Psoas muscle (tissue), 8 donors: ENCODE data around the gene CREBL2. TPM values are rescaled to one million over a fixed set of nuclear protein-coding genes. Genes with fewer than 3 reads are reported as not detected.

Experiments used
- ATAC-seq, 4 donors: fragments of 200-7000 bp; cut with Tn5 transposase; one replicate each; pipeline ENCODE4 v1.9.1; 2020; ENCODE audit warnings: moderate library complexity in 3 of 4, mild to moderate bottlenecking in 2 of 4
- DNase-seq, 2 donors: peaks; one replicate each; pipeline ENCODE4 v3.0.0-alpha.2; 2020
- H3K27ac ChIP-seq: fragments of 200-600 bp; one replicate; pipeline ENCODE4 v1.8.0; 2022
- H3K27me3 ChIP-seq, 3 donors: fragments of 200-600 bp in 1 of 3; one replicate each; pipeline versions ENCODE4 v1.6.1 to v1.8.0; 2013 to 2022; ENCODE audit warnings: low read length in 2 of 3, mild to moderate bottlenecking in 2 of 3, moderate library complexity in 1 of 3; ENCODE audit not compliant: insufficient read depth in 3 of 3
- H3K36me3 ChIP-seq, 2 donors: fragments of 200-600 bp in 1 of 2; one replicate each; pipeline versions ENCODE4 v1.6.1 to v1.8.0; 2013 to 2022; ENCODE audit warnings: low read depth in 1 of 2, mild to moderate bottlenecking in 1 of 2, moderate library complexity in 1 of 2; ENCODE audit not compliant: insufficient read depth in 1 of 2
- H3K4me1 ChIP-seq: fragments of 200-600 bp; one replicate; pipeline ENCODE4 v1.8.0; 2022
- H3K4me3 ChIP-seq: fragments of 200-600 bp; one replicate; pipeline ENCODE4 v1.8.0; 2022; ENCODE audit warnings: mild to moderate bottlenecking
- H3K9me3 ChIP-seq: fragments of 200-600 bp; one replicate; pipeline ENCODE4 v1.8.0; 2022
- CTCF ChIP-seq: fragments of 200-600 bp; IDR thresholded peaks from one replicate; pipeline ENCODE4 v1.8.0; 2022; ENCODE audit warnings: antibody characterized with exemption
- WGBS, 3 donors: extraction: QIAGEN DNeasy Blood & Tissue Kit; methylation state at CpG; one replicate each; pipeline versions ENCODE4 v1.1.6 to v1.1.7; 2013; 5-methylcytosine and 5-hydroxymethylcytosine counted together
- intact Hi-C, 2 donors: fragments of 100-400 bp; cut with DNase I; formaldehyde crosslinking; loops; one replicate each; pipeline versions ENCODE4 v1.11.0 to v1.14.2; 2022
- polyA plus RNA-seq, 3 donors: library from polyadenylated mRNA; stranded (reverse); fragments of 200-250 nt; gene quantifications; one replicate each; pipeline ENCODE4 v1.2.3, GENCODE V29; 2013
- total RNA-seq, 4 donors: library from RNA; stranded (reverse); fragmentation: NEBNext Ultra II Directional in 2 of 4; extraction: Animal tissue kit (Norgen Biotek cat#: 25700) in 2 of 4; gene quantifications; one replicate each; pipeline versions ENCODE4 v1.2.1 to v1.2.4, GENCODE V29; 2021 to 2023
- donor health status: healthy with polysubstance abuse.
- donor health status: DM: no; HTN: no; CAD: no; lungs with moderate emphysema.
- donor health status: Bipolar disorder and iron deficiency.
- donor health status: healthy.
- donor health status: DM: yes; HTN: yes; CAD: no.
- donor health status: DM: no; HTN: no; CAD: no.
- donor health status: DM: no; HTN: no; CAD: no.
- donor health status: DM: yes; HTN: yes; CAD: no.

The CREBL2 gene
- total and polyA plus RNA-seq, 7 donors = 4.0 to 16.4 (median 6.7) TPM

- intact Hi-C loops = no loop called here
- no peak for DNase-seq
These were observed 4.7 kb upstream of the CREBL2 start for GRCh38 chr12:12606781-12607589.

GRCh38 chr12:12608557-12608957, 3.1 kb upstream of the CREBL2 start:
- Histone ChIP-seq H3K36me3 (no peaks in the 10 kb centered on the region), H3K9me3 (no peaks in the 10 kb centered on the region), H3K4me3 (no peak overlapping the region), H3K27ac (no peak overlapping the region), H3K27me3 (no peaks in the 10 kb centered on the region), H3K4me1 (peaks cover 17% of the 10 kb centered on the region)
- no peak for TF ChIP-seq CTCF
- ATAC-seq (no peak), DNase-seq (no peak)
- 35 to 54% (median 45%) methylated on average over 1 of the region's 1 CpG for WGBS, 3 donors
- intact Hi-C loops = no loop called here

More at GRCh38 chr12:12606781-12607589, 4.7 kb upstream of the CREBL2 start:
- Histone ChIP-seq H3K4me1 (peaks cover 5% of the 10 kb centered on the region), H3K27ac (no peak overlapping the region), H3K9me3 (no peaks in the 10 kb centered on the region), H3K27me3 (no peaks in the 10 kb centered on the region), H3K4me3 (no peak overlapping the region), H3K36me3 (no peaks in the 10 kb centered on the region)
- 58 to 64% (median 61%) methylated on average over 7 of the region's 7 CpGs for WGBS, 3 donors
- no peak for ATAC-seq
- TF ChIP-seq CTCF = no peak

- WGBS, 3 donors = 83 to 90% (median 89%) methylated on average over 2 to 3 of the region's 3 CpGs
- Histone ChIP-seq H3K27ac (no peak overlapping the region), H3K9me3 (no peaks in the 10 kb centered on the region), H3K36me3 (no peaks in the 10 kb centered on the region), H3K4me1 (peaks cover 19% of the 10 kb centered on the region), H3K27me3 (no peaks in the 10 kb centered on the region), H3K4me3 (no peak overlapping the region)
- DNase-seq (no peak), ATAC-seq (no peak)
- intact Hi-C loops = loop anchor here in 1 of 2 donors (5.0 kb wide), 2 partner anchors 47 to 88 kb away; partner anchors contain the start of genes DUSP16 and GPR19
- TF ChIP-seq CTCF = no peak
These were observed 2.0 kb upstream of the CREBL2 start for GRCh38 chr12:12609692-12610091.

GRCh38 chr12:12610711-12611110, 965 bp upstream of the CREBL2 start:
- peak overlapping the region; percentile 95 for H3K27ac ChIP-seq
- H3K9me3 ChIP-seq = no peaks in the 10 kb centered on the region
- no peak for DNase-seq
- whole genome bisulfite sequencing, 3 donors = 94 to 96% (median 94%) methylated on average over 4 of the region's 4 CpGs
- H3K27me3 ChIP-seq = no peaks in the 10 kb centered on the region
- intact Hi-C loops = loop anchor here in 1 of 2 donors (5.0 kb wide), 2 partner anchors 48 to 87 kb away; partner anchors contain the start of genes DUSP16 and GPR19
- peaks cover 26% of the 10 kb centered on the region for H3K4me1 ChIP-seq
- H3K4me3 ChIP-seq = peak overlapping the region; percentile 87
- no peak for ATAC-seq
- no peaks in the 10 kb centered on the region for H3K36me3 ChIP-seq
- TF ChIP-seq CTCF = no peak
